Germinal center (tissue), 1 donor: ENCODE measurements around the gene SPPL2A.
A peak's percentile ranks its signal among the peaks of the same experiment; 100 is the strongest.

ENCODE experiments used
- DNase-seq: peaks from one replicate; pipeline ENCODE4 v3.0.0; 2012; ENCODE audit warnings: mixed read lengths, low spot score

Gene SPPL2A

GRCh38 chr15:50686469-50687301 is 78.8 kb downstream of the SPPL2A start, which contains the start of gene TRPM7:
TRPM7 (minus strand) TSS chr15:50686797; CDS start chr15:50686533, 264 bp downstream.
- peak; percentile 90 for DNase-seq

DNA sequence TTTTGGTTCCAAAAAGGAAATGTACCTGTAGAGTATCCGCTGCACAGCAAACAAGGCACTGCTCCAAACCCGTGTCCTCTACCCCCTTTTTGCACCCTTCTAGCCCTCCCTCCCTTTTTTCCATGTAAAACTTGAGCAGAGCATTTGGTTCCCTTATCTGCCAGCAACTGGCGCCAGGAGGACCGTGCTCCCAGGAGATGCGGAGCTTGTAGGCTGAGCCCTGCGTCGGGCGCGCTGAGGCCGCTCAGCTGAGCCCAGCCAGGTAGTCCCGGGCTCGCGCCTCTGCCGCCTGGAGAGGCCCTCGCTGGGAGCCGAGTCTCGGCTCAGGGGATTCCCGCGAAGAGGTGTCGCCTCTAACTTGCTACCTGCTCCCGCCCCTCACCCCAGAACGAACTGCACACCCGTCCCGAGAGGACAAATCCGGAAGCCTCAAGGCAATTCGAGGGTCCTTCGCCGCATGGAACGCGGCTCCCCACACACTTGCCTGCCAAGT is 79.5 kb downstream of the SPPL2A start:
- peak; percentile 46 for DNase-seq

- DNase-seq: no peak
These were observed 80.1 kb downstream of the SPPL2A start for GRCh38 chr15:50685191-50685975.

DNA sequence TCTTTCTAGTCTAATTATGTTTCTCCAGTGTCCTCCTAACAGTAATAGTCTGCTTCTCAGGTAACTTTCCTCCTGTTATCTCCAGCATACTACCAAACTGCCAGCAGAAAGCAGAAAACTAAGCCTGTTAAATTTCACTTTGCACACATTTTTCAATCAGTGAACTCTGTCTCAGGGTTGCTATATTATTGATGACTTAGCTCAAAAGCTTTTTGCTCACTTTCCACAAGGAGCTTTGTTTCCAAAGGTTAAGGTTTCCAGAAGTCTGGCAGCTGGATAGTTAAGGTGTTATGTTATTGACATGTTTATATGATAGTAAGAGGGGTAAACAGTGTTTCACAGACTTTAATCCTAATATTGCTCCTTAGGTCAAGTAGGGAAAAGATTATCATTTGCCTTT is 84.0 kb downstream of the SPPL2A start:
- no peak for DNase-seq

GRCh38 chr15:50676799-50677483 is 88.6 kb downstream of the SPPL2A start:
- no peak for DNase-seq

DNA sequence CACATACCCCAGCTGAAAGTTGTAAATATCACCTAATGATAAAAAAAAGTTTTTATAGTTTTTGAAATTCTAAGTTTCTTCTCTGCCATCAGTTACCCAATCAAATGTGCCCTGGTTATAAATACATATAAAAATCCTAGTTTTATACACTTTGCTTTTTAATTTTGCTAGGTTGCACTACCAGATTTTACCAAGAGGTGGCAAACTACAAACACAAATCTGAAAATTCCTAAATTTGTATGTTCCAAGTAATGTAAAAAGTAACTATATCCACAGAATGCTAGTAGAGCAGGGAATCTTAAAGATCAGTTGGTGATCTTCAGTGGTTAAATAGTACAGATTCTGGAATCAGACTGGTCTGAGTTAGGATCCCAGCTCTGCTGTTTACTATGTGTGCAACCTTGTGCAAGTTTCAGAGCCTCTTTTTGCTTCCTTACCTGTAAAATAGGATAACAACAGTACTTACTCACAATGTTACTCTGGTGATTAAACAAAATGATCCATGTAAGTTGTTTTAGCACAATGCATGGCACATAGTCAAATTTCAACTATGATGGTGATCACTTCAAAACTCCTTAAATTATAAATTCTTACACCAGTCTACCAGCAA is 89.9 kb downstream of the SPPL2A start:
- DNase-seq: peak; percentile 9

- no peak for DNase-seq
These were observed 95.4 kb downstream of the SPPL2A start for GRCh38 chr15:50670115-50670514.

DNA sequence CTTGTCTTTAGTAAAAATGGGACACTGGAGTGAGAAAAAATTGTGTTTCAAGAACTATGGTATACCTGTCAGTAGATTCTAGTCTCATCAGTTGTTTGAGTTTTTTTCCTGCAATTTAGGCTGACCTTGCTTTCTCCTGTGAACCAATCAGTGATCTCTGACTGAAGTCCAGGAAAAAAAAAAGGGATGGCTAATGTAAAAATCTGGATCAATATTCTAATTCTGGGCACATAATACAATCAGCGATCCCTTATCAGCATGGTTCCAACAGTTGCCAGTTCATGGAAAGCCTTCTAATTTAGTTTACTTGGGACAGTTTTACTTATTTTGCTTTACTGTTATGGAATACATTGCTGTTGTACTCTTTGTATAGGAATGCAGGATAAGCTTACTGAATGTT is 95.9 kb downstream of the SPPL2A start:
- DNase-seq: no peak

GRCh38 chr15:50665938-50666337 is 99.6 kb downstream of the SPPL2A start:
- DNase-seq: no peak

GRCh38 chr15:50655555-50655954 is 110.0 kb downstream of the SPPL2A start:
- DNase-seq: no peak

DNA sequence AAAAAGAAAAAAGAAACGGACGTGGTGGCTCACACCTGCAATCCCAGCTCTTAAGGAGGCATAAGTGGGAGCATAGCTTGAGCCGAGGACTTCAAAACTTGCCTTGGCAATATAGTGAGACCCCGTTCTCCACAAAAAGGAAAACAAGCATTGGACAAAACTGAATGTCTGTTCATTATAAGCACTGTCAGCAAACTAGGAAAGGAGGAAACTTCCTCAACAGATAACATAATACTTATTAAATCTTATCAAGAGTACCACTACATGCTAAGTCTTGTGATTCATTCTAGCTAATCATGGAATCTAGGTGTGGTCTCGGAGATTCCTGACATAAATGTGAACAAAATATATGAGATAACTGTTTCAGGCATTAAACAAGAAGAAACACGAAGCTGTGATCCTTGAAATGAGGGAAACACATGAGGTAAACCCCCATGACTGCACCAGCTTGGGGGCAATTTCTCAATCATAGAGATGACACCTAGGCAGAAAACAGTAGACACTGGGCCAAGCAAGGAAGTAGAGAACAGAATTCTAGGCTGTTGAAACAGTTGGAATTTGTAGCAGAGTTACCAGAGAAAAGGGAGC is 112.3 kb downstream of the SPPL2A start:
- no peak for DNase-seq

- no peak for DNase-seq
These were observed 112.8 kb downstream of the SPPL2A start for GRCh38 chr15:50652671-50653070.
